ENCODE data around the gene PRPF6. TPM values are rescaled to one million over a fixed set of nuclear protein-coding genes. Genes with fewer than 3 reads are reported as not detected.

The PRPF6 gene
- total RNA-seq, 4 donors from 2014 or later: 39.3 to 68.4 (median 47.7) TPM

- Histone ChIP-seq H3K4me3 (peak within 1 kb of the TSS; percentile 72 to 99 (median 76)), H3K27me3 (no peaks in the 10 kb centered on the region), H3K27ac (peak within 1 kb of the TSS; percentile 70 to 91 (median 79)), H3K4me1 (peaks cover 10 to 24% of the 10 kb centered on the region in 2 donors), H3K9me3 (no peaks in the 10 kb centered on the region), H3K36me3 (no peaks in the 10 kb centered on the region)
- DNase-seq: peak; percentile 93 to 94
- in situ Hi-C loops (cut with MboI; ENCODE audit: low sequenced_read_pairs in 4 of 4) (no loop called here), intact Hi-C loops (cut with DNase I; ENCODE audit: low total_unique reads) (loop anchor here (1.0 to 10.0 kb wide), 4 partner anchors 21 to 438 kb away; partner anchors contain the start of genes GMEB2 and UCKL1)
- ATAC-seq: peak; percentile 94
- TF ChIP-seq CTCF (IDR thresholded peaks at IDR 0.05 in 4 of 5, conservative IDR thresholded peaks at IDR 0.05 in 1 of 5) (no peak), POLR2A (IDR thresholded peaks at IDR 0.05) (peak; percentile 63)
These were observed 81.9 kb downstream of the PRPF6 start, which contains the start of gene TCEA2 for GRCh38 chr20:64062596-64063388. Gene TCEA2, plus strand, starts transcription at chr20:64063198. Its CDS starts 115 bp downstream, at chr20:64063313.

- ATAC-seq: peak in 1 of 2 donors; percentile 18
- no peak for TF ChIP-seq CTCF (IDR thresholded peaks at IDR 0.05 in 4 of 5, conservative IDR thresholded peaks at IDR 0.05 in 1 of 5)
- TF ChIP-seq POLR2A (IDR thresholded peaks at IDR 0.05): no peak
- Histone ChIP-seq H3K27me3 (no peaks in the 10 kb centered on the region), H3K9me3 (no peaks in the 10 kb centered on the region), H3K36me3 (no peaks in the 10 kb centered on the region), H3K4me3 (peak overlapping the region; percentile 72 to 99 (median 76)), H3K27ac (peak overlapping the region; percentile 62 to 91 (median 72)), H3K4me1 (peaks cover 10 to 24% of the 10 kb centered on the region in 2 donors)
- intact Hi-C loops (cut with DNase I; ENCODE audit: low total_unique reads) (loop anchor here (2.0 to 10.0 kb wide), 3 partner anchors 81 to 439 kb away; partner anchors contain the start of genes GMEB2 and UCKL1), in situ Hi-C loops (cut with MboI; ENCODE audit: low sequenced_read_pairs in 4 of 4) (no loop called here)
- no peak for DNase-seq
These were observed 82.6 kb downstream of the PRPF6 start for GRCh38 chr20:64063389-64064144.

GRCh38 chr20:64064145-64064698 lies 83.3 kb downstream of the PRPF6 start:
- intact Hi-C loops (cut with DNase I; ENCODE audit: low total_unique reads) (loop anchor here (5.0 to 10.0 kb wide), 2 partner anchors 107 to 439 kb away; partner anchors contain the start of genes GMEB2 and UCKL1), in situ Hi-C loops (cut with MboI; ENCODE audit: low sequenced_read_pairs in 4 of 4) (no loop called here)
- peaks cover 10 to 24% of the 10 kb centered on the region in 2 donors for H3K4me1 ChIP-seq
- ATAC-seq (no peak), DNase-seq (no peak)
- H3K27me3 ChIP-seq: no peaks in the 10 kb centered on the region
- peak overlapping the region in 3 of 4 donors; percentile 62 to 77 (median 66) for H3K27ac ChIP-seq
- H3K36me3 ChIP-seq: no peaks in the 10 kb centered on the region
- H3K9me3 ChIP-seq: no peaks in the 10 kb centered on the region
- H3K4me3 ChIP-seq: peak overlapping the region; percentile 72 to 99 (median 76)
- no peak for TF ChIP-seq CTCF (IDR thresholded peaks at IDR 0.05 in 4 of 5, conservative IDR thresholded peaks at IDR 0.05 in 1 of 5)

GRCh38 chr20:64065062-64065973 lies 84.4 kb downstream of the PRPF6 start:
- H3K27me3 ChIP-seq: no peaks in the 10 kb centered on the region
- in situ Hi-C loops (cut with MboI; ENCODE audit: low sequenced_read_pairs in 4 of 4): no loop called here

More at GRCh38 chr20:64065062-64065973, 84.4 kb downstream of the PRPF6 start:
- Histone ChIP-seq H3K9me3 (no peaks in the 10 kb centered on the region), H3K4me3 (no peak overlapping the region), H3K4me1 (peaks cover 10 to 24% of the 10 kb centered on the region in 2 donors), H3K27ac (no peak overlapping the region), H3K36me3 (no peaks in the 10 kb centered on the region)
- TF ChIP-seq CTCF (IDR thresholded peaks at IDR 0.05 in 4 of 5, conservative IDR thresholded peaks at IDR 0.05 in 1 of 5): no peak
- TF ChIP-seq POLR2A (IDR thresholded peaks at IDR 0.05): no peak
- intact Hi-C loops (cut with DNase I; ENCODE audit: low total_unique reads): loop anchor here (10.0 kb wide), 1 partner anchor 441 kb away; the partner anchor contains the start of gene GMEB2
- DNase-seq (no peak), ATAC-seq (no peak)

All from gastrocnemius medialis (tissue), 4 donors.